Loucy (cell line): ENCODE data around the gene SLC31A2.

ENCODE experiments used
- H2AFZ ChIP-seq: fragments of 200-600 bp; sonication (generic); 2 replicates; pipeline ENCODE4 v1.6.0; 2016; ENCODE audit warnings: antibody characterized with exemption, mild to moderate bottlenecking, low read length, moderate library complexity
- H3F3A ChIP-seq: fragments of 200-600 bp; 2 replicates; pipeline ENCODE4 v1.6.0; 2016; ENCODE audit warnings: antibody characterized with exemption, low read depth, mild to moderate bottlenecking
- H3K27me3 ChIP-seq: fragments of 200-600 bp; sonication (generic); 2 replicates; pipeline ENCODE4 v1.6.1; 2014; ENCODE audit warnings: low read length, mild to moderate bottlenecking; ENCODE audit not compliant: insufficient read depth, poor library complexity, severe bottlenecking
- H3K36me3 ChIP-seq: fragments of 200-600 bp; sonication (generic); 2 replicates; pipeline ENCODE4 v1.6.1; 2016; ENCODE audit warnings: low read length; ENCODE audit not compliant: insufficient read depth
- H3K4me1 ChIP-seq: fragments of 200-600 bp; sonication (generic); 2 replicates; pipeline ENCODE4 v1.5.1; 2014; ENCODE audit warnings: low read length, mild to moderate bottlenecking; ENCODE audit not compliant: insufficient read depth, poor library complexity, severe bottlenecking
- H3K4me2 ChIP-seq: fragments of 200-600 bp; sonication (generic); 2 replicates; pipeline ENCODE4 v1.6.0; 2014; ENCODE audit warnings: antibody characterized with exemption, low read length, low read depth, mild to moderate bottlenecking; ENCODE audit not compliant: poor library complexity, severe bottlenecking
- H3K4me3 ChIP-seq: fragments of 200-600 bp; sonication (generic); 2 replicates; pipeline ENCODE4 v1.5.1; 2014; ENCODE audit warnings: low read length, mild to moderate bottlenecking, mixed read lengths; ENCODE audit not compliant: poor library complexity, severe bottlenecking
- H3K79me2 ChIP-seq: fragments of 200-600 bp; sonication (generic); 2 replicates; pipeline ENCODE4 v1.6.1; 2014; ENCODE audit warnings: low read length; ENCODE audit not compliant: insufficient read depth
- H3K9ac ChIP-seq: fragments of 200-600 bp; sonication (generic); 2 replicates; pipeline ENCODE4 v1.6.0; 2014; ENCODE audit warnings: mild to moderate bottlenecking, low read depth, low read length, moderate library complexity; ENCODE audit not compliant: poor library complexity, severe bottlenecking
- H3K9me2 ChIP-seq: fragments of 200-600 bp; sonication (generic); replicated peaks from 2 replicates; pipeline ENCODE4 v1.6.1; 2016; ENCODE audit warnings: low read depth, low read length, mixed read lengths
- H3K9me3 ChIP-seq: fragments of 200-600 bp; sonication (generic); 2 replicates; pipeline ENCODE4 v1.6.1; 2014; ENCODE audit warnings: mild to moderate bottlenecking, antibody characterized with exemption, low read length, low read depth; ENCODE audit not compliant: insufficient read depth
- H4K20me1 ChIP-seq: fragments of 200-600 bp; sonication (generic); 2 replicates; pipeline ENCODE4 v1.6.0; 2014; ENCODE audit warnings: antibody characterized with exemption, low read length, mild to moderate bottlenecking; ENCODE audit not compliant: insufficient read depth, poor library complexity, severe bottlenecking
- CTCF ChIP-seq: fragments of 200-600 bp; sonication (generic); conservative IDR thresholded peaks from 2 replicates; pipeline ENCODE4 v1.5.1; 2014; ENCODE audit warnings: mild to moderate bottlenecking, antibody characterized with exemption, low read length
- EZH2phosphoT487 ChIP-seq: fragments of 200-600 bp; IDR thresholded peaks from 2 replicates; pipeline ENCODE4 v1.6.1; 2018; ENCODE audit warnings: antibody characterized with exemption, mild to moderate bottlenecking, moderate library complexity, borderline replicate concordance

Gene SLC31A2

GRCh38 chr9:113205861-113206260 is 55.1 kb downstream of the SLC31A2 start:
- Histone ChIP-seq H3F3A (no peaks in the 10 kb centered on the region), H3K4me1 (no peaks in the 10 kb centered on the region), H4K20me1 (no peaks in the 10 kb centered on the region), H3K9me3 (no peaks in the 10 kb centered on the region), H3K4me2 (no peak overlapping the region), H3K9ac (no peak overlapping the region), H3K36me3 (peaks cover 58% of the 10 kb centered on the region), H3K27me3 (no peaks in the 10 kb centered on the region), H3K79me2 (no peaks in the 10 kb centered on the region), H2AFZ (no peak overlapping the region), H3K9me2 (no peaks in the 10 kb centered on the region), H3K4me3 (no peak overlapping the region)
- TF ChIP-seq CTCF (no peak), EZH2phosphoT487 (no peak)

GRCh38 chr9:113210815-113211214 is 60.0 kb downstream of the SLC31A2 start:
- peaks cover 4% of the 10 kb centered on the region for H4K20me1 ChIP-seq
- no peaks in the 10 kb centered on the region for H3F3A ChIP-seq
- H3K36me3 ChIP-seq = peaks cover 18% of the 10 kb centered on the region
- no peaks in the 10 kb centered on the region for H3K27me3 ChIP-seq
- no peak overlapping the region for H2AFZ ChIP-seq
- H3K9me2 ChIP-seq = no peaks in the 10 kb centered on the region
- no peak overlapping the region for H3K9ac ChIP-seq
- peaks cover 22% of the 10 kb centered on the region; the same call in 1 of the 2 replicates for H3K79me2 ChIP-seq
- H3K4me3 ChIP-seq = no peak overlapping the region
- TF ChIP-seq EZH2phosphoT487 (no peak), CTCF (no peak)
- H3K9me3 ChIP-seq = no peaks in the 10 kb centered on the region
- H3K4me2 ChIP-seq = no peak overlapping the region
- H3K4me1 ChIP-seq = no peaks in the 10 kb centered on the region
